Measurements from ENCODE around the gene NAA35. TPM values are rescaled to one million over a fixed set of nuclear protein-coding genes. Genes with fewer than 3 reads are reported as not detected.

NAA35 gene
- total and polyA plus RNA-seq, 2 of the 8 experiments (the other 6 are each of a cell fraction or from before 2014, with no cell fraction given) = 12.9 to 35.2 TPM

DNA sequence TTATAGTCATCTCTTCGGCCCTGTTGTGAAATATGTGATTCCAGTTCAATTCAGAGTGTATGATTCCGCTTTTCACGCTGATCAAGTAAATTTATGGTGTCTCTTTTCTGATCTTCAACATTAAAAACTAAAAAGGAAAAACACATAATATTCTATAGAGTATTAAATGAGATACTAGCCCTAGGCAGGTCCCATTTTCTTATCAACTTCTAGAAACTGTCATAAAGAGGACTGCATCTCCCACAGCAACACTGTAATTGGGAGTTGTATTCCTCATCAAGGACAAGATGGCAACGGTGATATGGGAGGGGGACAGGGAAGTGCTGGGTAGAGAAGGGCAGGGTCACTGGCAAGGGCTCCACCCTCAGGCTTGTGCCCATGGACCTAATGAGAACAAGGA lies 86.8 kb downstream of the NAA35 start:
- Histone ChIP-seq H3K79me1 (ENCODE audit: low read depth, low read length) (no peaks in the 10 kb centered on the region), H4K8ac (ENCODE audit: extremely low read depth, insufficient read depth, low read length) (no peak overlapping the region), H2BK20ac (ENCODE audit: low read length) (no peak overlapping the region), H3K23ac (ENCODE audit: insufficient read length) (no peak overlapping the region), H2BK5ac (ENCODE audit: low read depth, low read length) (no peak overlapping the region), H3K4me3 (ENCODE audit: extremely low read depth in 1 of 4, insufficient read depth in 2 of 4, low read depth in 3 of 4, low read length in 4 of 4) (no peak overlapping the region), H2BK12ac (ENCODE audit: low read depth, low read length) (no peak overlapping the region), H3K9ac (replicated peaks in 1 of 4; ENCODE audit: extremely low read depth in 1 of 4, low read depth in 3 of 4, low read length in 3 of 4) (no peak overlapping the region), H3K56ac (replicated peaks; ENCODE audit: insufficient read length, low read depth, low read length) (no peak overlapping the region), H3K4me1 (replicated peaks in 1 of 4; ENCODE audit: control insufficient read depth in 3 of 4, insufficient read depth in 4 of 4, low read length in 3 of 4) (no peaks in the 10 kb centered on the region; a peak in 1 of 7 replicates), H3K4ac (replicated peaks; ENCODE audit: insufficient read length, low read depth, low read length) (no peak overlapping the region), H4K91ac (replicated peaks; ENCODE audit: insufficient read length, low read length) (no peak overlapping the region), H2BK120ac (replicated peaks; ENCODE audit: low read depth, low read length) (no peak overlapping the region), H3K36me3 (ENCODE audit: control insufficient read depth in 2 of 4, insufficient read depth in 4 of 4, low read length in 3 of 4) (peaks cover 3 to 38% (median 15%) of the 10 kb centered on the region in 4 experiments; a peak in 6 of 8 replicates), H2BK15ac (ENCODE audit: low read length) (no peak overlapping the region), H2AFZ (ENCODE audit: low read length) (no peak overlapping the region), H3K18ac (ENCODE audit: extremely low read depth, low read length) (no peak overlapping the region), H3K14ac (ENCODE audit: insufficient read length) (no peak overlapping the region), H3K23me2 (ENCODE audit: low read depth, low read length) (no peaks in the 10 kb centered on the region), H2AK5ac (ENCODE audit: low read depth, low read length) (no peak overlapping the region), H4K5ac (ENCODE audit: insufficient read length, low read depth, low read length) (no peak overlapping the region), H3K27ac (ENCODE audit: low read depth, low read length) (no peak overlapping the region), H3K27me3 (replicated peaks in 1 of 4; ENCODE audit: control insufficient read depth in 3 of 4, extremely low read depth in 1 of 4, insufficient read depth in 3 of 4, low read length in 3 of 4) (no peaks in the 10 kb centered on the region), H3K4me2 (ENCODE audit: insufficient read depth in 1 of 2, low read depth in 2 of 2, low read length in 2 of 2) (no peak overlapping the region), H3K9me3 (ENCODE audit: insufficient read depth in 2 of 2, low read depth in 1 of 2, low read length in 1 of 2) (no peaks in the 10 kb centered on the region), H4K20me1 (replicated peaks in 1 of 2; ENCODE audit: control insufficient read depth in 1 of 2, insufficient read depth in 2 of 2, low read length in 2 of 2) (peaks cover 0 to 2% of the 10 kb centered on the region in 2 experiments), H3K79me2 (ENCODE audit: control insufficient read depth in 1 of 2, insufficient read depth in 2 of 2, low read length in 2 of 2) (no peaks in the 10 kb centered on the region)
- WGBS, 2 experiments (ENCODE audit: extremely low coverage in 1 of 2, insufficient coverage in 1 of 2, insufficient read length in 1 of 2, insufficient replicate concordance in 2 of 2, low coverage in 1 of 2, low lambda C conversion rate in 2 of 2, missing lambda C conversion rate in 1 of 2) = 88% methylated on average over 4 of the region's 4 CpGs; no CpG with 5 or more reads in 1 of the 2 experiments
- ChIA-PET POLR2A (ENCODE audit: partially characterized antibody) (no interaction called here), CTCF (ENCODE audit: partially characterized antibody) (no interaction called here)
- no peak for DNase-seq (ENCODE audit: low read depth in 1 of 2, low spot score in 2 of 2)
- FAIRE-seq = no peak
- no peak for TF ChIP-seq CBX8 (IDR thresholded peaks at IDR 0.05; ENCODE audit: borderline replicate concordance, low read depth, low read length)
- no peak for TF ChIP-seq YY1 (IDR thresholded peaks at IDR 0.05; ENCODE audit: low read depth, low read length)
- no peak for TF ChIP-seq SP2 (IDR thresholded peaks at IDR 0.05; ENCODE audit: low read length)
- no peak for TF ChIP-seq GTF2F1 (IDR thresholded peaks at IDR 0.05; ENCODE audit: borderline replicate concordance, low read depth, low read length)
- TF ChIP-seq BACH1 (IDR thresholded peaks at IDR 0.05; ENCODE audit: low read length) = no peak
